Activated CD8-positive, alpha-beta memory T cell treated with anti-CD3 and anti-CD28 coated beads, Interleukin-2, amount 10 ng/mL, durations not matched to agents 7 days and 5 days (primary cell): ENCODE results near the gene KCNE3. TPM values are rescaled to one million over a fixed set of nuclear protein-coding genes. Genes with fewer than 3 reads are reported as not detected.
A peak's percentile ranks its signal among the peaks of the same experiment; 100 is the strongest.

ENCODE experiments used
- ATAC-seq: fragments of 150-1000 bp; cut with Tn5 transposase; one replicate; pipeline ENCODE4 v1.10.0; 2021; ENCODE audit warnings: moderate library complexity
- CTCF ChIA-PET: fragments of 350-600 bp; sonication (Branson Sonifier 250); formaldehyde crosslinking; loops from one replicate; lab custom pipeline; 2021; ENCODE audit warnings: antibody characterized with exemption; lab: Charles Lee
- DNase-seq: peaks from one replicate; pipeline ENCODE4 v3.0.0-alpha.2; 2020
- H3K27ac Mint-ChIP-seq: one replicate; pipeline ENCODE4 v1.8.0; 2021; ENCODE audit warnings: mild to moderate bottlenecking, mixed read lengths
- H3K27me3 Mint-ChIP-seq: one replicate; pipeline ENCODE4 v1.8.0; 2021; ENCODE audit warnings: mixed read lengths
- H3K36me3 Mint-ChIP-seq: one replicate; pipeline ENCODE4 v1.8.0; 2021; ENCODE audit warnings: mild to moderate bottlenecking, mixed read lengths
- H3K4me1 Mint-ChIP-seq: one replicate; pipeline ENCODE4 v1.8.0; 2021; ENCODE audit warnings: mixed read lengths
- H3K4me3 Mint-ChIP-seq: one replicate; pipeline ENCODE4 v1.8.0; 2021; ENCODE audit warnings: mild to moderate bottlenecking, moderate library complexity, mixed read lengths
- H3K9me3 Mint-ChIP-seq: one replicate; pipeline ENCODE4 v1.8.0; 2022; ENCODE audit warnings: low read depth, mixed read lengths
- total RNA-seq, 2 experiments: library from RNA; stranded (reverse); gene quantifications; one replicate each; pipeline ENCODE4 v1.2.3, GENCODE V29; 2021

The KCNE3 gene
- total RNA-seq = under 1 TPM in 1 of 2 experiments, not detected in 1; 0.16 TPM

- H3K9me3 Mint-ChIP-seq = no peaks in the 10 kb centered on the region
- H3K4me3 Mint-ChIP-seq = no peak within 1 kb of the TSS
- H3K27ac Mint-ChIP-seq = no peak within 1 kb of the TSS
- CTCF ChIA-PET = no interaction called here
- no peaks in the 10 kb centered on the region for H3K36me3 Mint-ChIP-seq
- ATAC-seq (no peak), DNase-seq (no peak)
- peaks cover 38% of the 10 kb centered on the region for H3K27me3 Mint-ChIP-seq
- H3K4me1 Mint-ChIP-seq = peaks cover 11% of the 10 kb centered on the region
Measured at GRCh38 chr11:74466916-74467885, at the start of gene KCNE3. Gene KCNE3, minus strand, starts transcription at chr11:74467549. Its CDS starts 9,986 bp downstream, at chr11:74457563.

GRCh38 chr11:74507582-74507981, 40.2 kb upstream of the KCNE3 start:
- DNase-seq (no peak), ATAC-seq (no peak)
- Mint-ChIP-seq H3K27me3 (peaks cover 10% of the 10 kb centered on the region), H3K9me3 (peaks cover 2% of the 10 kb centered on the region), H3K4me1 (no peaks in the 10 kb centered on the region), H3K4me3 (no peak overlapping the region), H3K36me3 (no peaks in the 10 kb centered on the region), H3K27ac (no peak overlapping the region)
- CTCF ChIA-PET = no interaction called here

- H3K4me3 Mint-ChIP-seq = no peak overlapping the region
- peaks cover 7% of the 10 kb centered on the region for H3K27me3 Mint-ChIP-seq
- peaks cover 3% of the 10 kb centered on the region for H3K9me3 Mint-ChIP-seq
- ATAC-seq = no peak
- CTCF ChIA-PET = no interaction called here
- DNase-seq = no peak
- H3K4me1 Mint-ChIP-seq = no peaks in the 10 kb centered on the region
- H3K36me3 Mint-ChIP-seq = peaks cover 3% of the 10 kb centered on the region
- no peak overlapping the region for H3K27ac Mint-ChIP-seq
Measured at GRCh38 chr11:74506823-74507222, 39.5 kb upstream of the KCNE3 start.

- Mint-ChIP-seq H3K36me3 (peaks cover 3% of the 10 kb centered on the region), H3K27ac (no peak overlapping the region), H3K9me3 (peaks cover 8% of the 10 kb centered on the region), H3K4me3 (no peak overlapping the region), H3K4me1 (no peaks in the 10 kb centered on the region), H3K27me3 (peaks cover 5% of the 10 kb centered on the region)
- ATAC-seq = no peak
- CTCF ChIA-PET = no interaction called here
- no peak for DNase-seq
Measured at GRCh38 chr11:74505911-74506310, 38.6 kb upstream of the KCNE3 start.

GRCh38 chr11:74504100-74504691, 36.8 kb upstream of the KCNE3 start:
- DNase-seq (no peak), ATAC-seq (no peak)
- no peak overlapping the region for H3K4me3 Mint-ChIP-seq
- H3K4me1 Mint-ChIP-seq = no peaks in the 10 kb centered on the region
- H3K36me3 Mint-ChIP-seq = peaks cover 3% of the 10 kb centered on the region
- CTCF ChIA-PET = no interaction called here
- H3K27me3 Mint-ChIP-seq = peaks cover 7% of the 10 kb centered on the region
- no peak overlapping the region for H3K27ac Mint-ChIP-seq
- peaks cover 8% of the 10 kb centered on the region for H3K9me3 Mint-ChIP-seq

- Mint-ChIP-seq H3K4me3 (no peak overlapping the region), H3K27ac (no peak overlapping the region), H3K4me1 (peaks cover 17% of the 10 kb centered on the region), H3K27me3 (peaks cover 2% of the 10 kb centered on the region), H3K9me3 (no peaks in the 10 kb centered on the region), H3K36me3 (no peaks in the 10 kb centered on the region)
- DNase-seq = no peak
- no peak for ATAC-seq
- CTCF ChIA-PET = interaction anchor here (1.1 kb wide), 1 partner anchor 41 kb away, joined by 4 read pairs; no protein-coding TSS in a partner anchor
Measured at GRCh38 chr11:74494916-74495315, 27.6 kb upstream of the KCNE3 start.

- H3K4me3 Mint-ChIP-seq = peak overlapping the region; percentile 75
- no peaks in the 10 kb centered on the region for H3K27me3 Mint-ChIP-seq
- no peaks in the 10 kb centered on the region for H3K9me3 Mint-ChIP-seq
- ATAC-seq (no peak), DNase-seq (no peak)
- CTCF ChIA-PET = interaction anchor here (0.8 to 1.9 kb wide), 7 partner anchors 18 to 231 kb away, joined by 3 to 10 read pairs (median 4); partner anchors contain the start of gene POLD3
- H3K27ac Mint-ChIP-seq = peak overlapping the region; percentile 18
- no peaks in the 10 kb centered on the region for H3K36me3 Mint-ChIP-seq
- peaks cover 17% of the 10 kb centered on the region for H3K4me1 Mint-ChIP-seq
Measured at GRCh38 chr11:74493791-74494630, 26.7 kb upstream of the KCNE3 start.

GRCh38 chr11:74492974-74493790, 25.8 kb upstream of the KCNE3 start, which contains the start of gene LIPT2:
Gene LIPT2, minus strand, starts transcription at chr11:74493724. Its CDS starts 21 bp downstream, at chr11:74493703.
- Mint-ChIP-seq H3K4me3 (peak within 1 kb of the TSS; percentile 75), H3K9me3 (no peaks in the 10 kb centered on the region), H3K4me1 (peaks cover 17% of the 10 kb centered on the region), H3K27me3 (no peaks in the 10 kb centered on the region), H3K27ac (peak within 1 kb of the TSS; percentile 85), H3K36me3 (no peaks in the 10 kb centered on the region)
- ATAC-seq (peak; percentile 99), DNase-seq (peak; percentile 98)
- CTCF ChIA-PET = interaction anchor here (0.6 to 1.9 kb wide), 8 partner anchors 17 to 647 kb away, joined by 3 to 10 read pairs (median 4); partner anchors contain the start of gene POLD3

- CTCF ChIA-PET = interaction anchor here (1.2 kb wide), 1 partner anchor 31 kb away, joined by 3 read pairs; no protein-coding TSS in a partner anchor
- Mint-ChIP-seq H3K4me1 (peaks cover 17% of the 10 kb centered on the region), H3K4me3 (peak overlapping the region; percentile 75), H3K27ac (peak overlapping the region; percentile 71), H3K27me3 (no peaks in the 10 kb centered on the region), H3K36me3 (no peaks in the 10 kb centered on the region), H3K9me3 (no peaks in the 10 kb centered on the region)
- ATAC-seq (no peak), DNase-seq (no peak)
Measured at GRCh38 chr11:74492084-74492483, 24.7 kb upstream of the KCNE3 start.

GRCh38 chr11:74490941-74491340, 23.6 kb upstream of the KCNE3 start:
- ATAC-seq = no peak
- DNase-seq = no peak
- Mint-ChIP-seq H3K9me3 (no peaks in the 10 kb centered on the region), H3K27me3 (no peaks in the 10 kb centered on the region), H3K36me3 (no peaks in the 10 kb centered on the region), H3K4me3 (no peak overlapping the region), H3K27ac (no peak overlapping the region), H3K4me1 (peaks cover 17% of the 10 kb centered on the region)
- CTCF ChIA-PET = no interaction called here

GRCh38 chr11:74487875-74488274, 20.5 kb upstream of the KCNE3 start:
- H3K36me3 Mint-ChIP-seq = no peaks in the 10 kb centered on the region
- peaks cover 13% of the 10 kb centered on the region for H3K4me1 Mint-ChIP-seq
- ATAC-seq = no peak
- no peak overlapping the region for H3K27ac Mint-ChIP-seq
- H3K4me3 Mint-ChIP-seq = no peak overlapping the region
- H3K27me3 Mint-ChIP-seq = peaks cover 2% of the 10 kb centered on the region
- no peaks in the 10 kb centered on the region for H3K9me3 Mint-ChIP-seq
- CTCF ChIA-PET = interaction anchor here (0.9 kb wide), 1 partner anchor 83 kb away, joined by 3 read pairs; no protein-coding TSS in a partner anchor
- no peak for DNase-seq

- ATAC-seq (no peak), DNase-seq (no peak)
- Mint-ChIP-seq H3K27me3 (peaks cover 2% of the 10 kb centered on the region), H3K27ac (no peak overlapping the region), H3K4me1 (peaks cover 2% of the 10 kb centered on the region), H3K9me3 (no peaks in the 10 kb centered on the region), H3K36me3 (no peaks in the 10 kb centered on the region), H3K4me3 (no peak overlapping the region)
- CTCF ChIA-PET = no interaction called here
Measured at GRCh38 chr11:74485868-74486267, 18.5 kb upstream of the KCNE3 start.
